Measurements from ENCODE around the gene MAML2.
"Not testable (repeated sequence)": the region's sequence is repeated elsewhere in the genome, so short reads cannot be mapped to it uniquely, and the experiment has no call there.

The MAML2 gene

DNA sequence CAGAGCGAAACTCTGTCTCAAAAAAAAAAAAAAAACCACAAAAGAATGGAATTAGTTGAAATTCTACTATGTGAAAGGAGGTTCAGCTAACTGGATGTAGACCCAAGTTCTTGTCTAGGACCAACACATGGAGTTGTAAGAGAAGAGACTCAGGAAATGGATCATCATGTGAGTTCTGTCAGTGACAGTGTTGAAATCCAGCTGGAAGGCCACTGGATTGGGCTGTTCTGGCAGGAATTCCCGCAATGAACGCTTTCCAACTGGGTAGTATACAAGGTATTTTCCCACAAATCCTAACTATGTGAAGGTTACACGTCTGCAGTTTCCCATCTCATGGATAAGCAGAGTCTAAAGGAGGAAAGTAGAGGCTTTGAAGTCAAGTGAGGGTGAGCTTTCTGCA lies 151.2 kb downstream of the MAML2 start:
- no peak overlapping the region for H3K4me3 ChIP-seq (ENCODE audit: low read depth, low read length)
- no peak for DNase-seq (ENCODE audit: low read depth, low spot score)
- in situ Hi-C loops (cut with HindIII; ENCODE audit: low sequenced_read_pairs) = no loop called here
- TF ChIP-seq, protein P1, sequence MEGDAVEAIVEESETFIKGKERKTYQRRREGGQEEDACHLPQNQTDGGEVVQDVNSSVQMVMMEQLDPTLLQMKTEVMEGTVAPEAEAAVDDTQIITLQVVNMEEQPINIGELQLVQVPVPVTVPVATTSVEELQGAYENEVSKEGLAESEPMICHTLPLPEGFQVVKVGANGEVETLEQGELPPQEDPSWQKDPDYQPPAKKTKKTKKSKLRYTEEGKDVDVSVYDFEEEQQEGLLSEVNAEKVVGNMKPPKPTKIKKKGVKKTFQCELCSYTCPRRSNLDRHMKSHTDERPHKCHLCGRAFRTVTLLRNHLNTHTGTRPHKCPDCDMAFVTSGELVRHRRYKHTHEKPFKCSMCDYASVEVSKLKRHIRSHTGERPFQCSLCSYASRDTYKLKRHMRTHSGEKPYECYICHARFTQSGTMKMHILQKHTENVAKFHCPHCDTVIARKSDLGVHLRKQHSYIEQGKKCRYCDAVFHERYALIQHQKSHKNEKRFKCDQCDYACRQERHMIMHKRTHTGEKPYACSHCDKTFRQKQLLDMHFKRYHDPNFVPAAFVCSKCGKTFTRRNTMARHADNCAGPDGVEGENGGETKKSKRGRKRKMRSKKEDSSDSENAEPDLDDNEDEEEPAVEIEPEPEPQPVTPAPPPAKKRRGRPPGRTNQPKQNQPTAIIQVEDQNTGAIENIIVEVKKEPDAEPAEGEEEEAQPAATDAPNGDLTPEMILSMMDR (IDR thresholded peaks at IDR 0.05; ENCODE audit: low read depth, low read length) = no peak

DNA sequence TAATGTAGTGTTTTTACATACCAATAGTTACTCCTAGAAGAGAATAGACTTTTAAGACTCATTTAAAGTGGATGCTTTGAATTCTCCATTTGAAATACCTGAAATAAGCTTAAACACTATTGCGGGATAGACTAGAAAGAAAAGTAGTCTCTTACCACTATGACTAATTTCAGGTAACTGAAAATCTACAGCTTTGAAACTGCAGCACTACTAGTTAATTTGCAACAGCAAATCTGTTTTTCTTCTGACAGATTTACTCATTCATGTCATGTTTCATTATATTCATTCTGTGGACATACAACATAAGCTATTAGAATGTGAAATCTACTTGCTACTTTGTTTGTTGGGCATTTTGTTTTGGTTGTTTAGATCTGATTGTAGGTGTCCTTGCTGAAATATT lies 153.6 kb downstream of the MAML2 start:
- TF ChIP-seq, protein P1 (IDR thresholded peaks at IDR 0.05; ENCODE audit: low read depth, low read length) = no peak
- H3K4me3 ChIP-seq (ENCODE audit: low read depth, low read length) = no peak overlapping the region
- DNase-seq (ENCODE audit: low read depth, low spot score) = no peak
- in situ Hi-C loops (cut with HindIII; ENCODE audit: low sequenced_read_pairs) = no loop called here

DNA sequence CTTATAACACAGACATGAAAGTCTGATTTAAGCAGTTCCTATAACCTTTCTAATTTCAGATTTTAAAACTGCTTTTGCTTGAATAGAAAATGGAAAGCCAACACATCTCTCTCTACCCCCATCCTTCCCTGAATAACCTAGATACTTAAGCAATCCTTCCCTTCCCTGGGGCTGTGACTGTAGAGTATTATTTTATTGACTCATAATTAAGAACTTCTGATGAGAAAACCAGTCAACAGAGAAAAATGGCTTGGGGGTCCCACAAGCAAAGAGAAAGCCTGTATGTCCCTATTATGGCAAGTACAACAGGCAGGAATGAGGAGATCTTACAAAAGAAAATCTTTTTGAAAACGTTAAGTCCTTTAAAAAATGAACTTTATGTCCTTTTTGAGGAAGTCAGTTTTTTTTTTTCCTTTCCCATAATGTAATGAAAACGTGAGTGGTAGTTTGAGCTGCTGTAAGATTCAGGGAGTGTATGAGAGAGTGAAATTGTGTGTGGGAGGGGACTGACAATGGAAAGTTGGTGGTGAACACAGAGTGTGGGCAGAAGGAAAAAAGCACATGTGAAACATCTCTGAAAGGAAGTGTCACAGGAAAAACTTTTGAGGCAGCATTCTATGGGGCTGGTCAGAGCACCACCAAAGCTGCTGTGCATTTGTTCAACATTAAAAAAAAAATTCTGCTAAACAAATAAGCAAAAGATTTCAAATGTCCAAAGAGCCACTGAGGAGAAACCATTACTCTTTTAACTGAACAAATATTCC lies 154.6 kb downstream of the MAML2 start:
- no peak overlapping the region for H3K4me3 ChIP-seq (ENCODE audit: low read depth, low read length)
- peak; percentile 79 for DNase-seq (ENCODE audit: low read depth, low spot score)
- TF ChIP-seq, protein P1 (IDR thresholded peaks at IDR 0.05; ENCODE audit: low read depth, low read length) = no peak
- in situ Hi-C loops (cut with HindIII; ENCODE audit: low sequenced_read_pairs) = no loop called here

DNA sequence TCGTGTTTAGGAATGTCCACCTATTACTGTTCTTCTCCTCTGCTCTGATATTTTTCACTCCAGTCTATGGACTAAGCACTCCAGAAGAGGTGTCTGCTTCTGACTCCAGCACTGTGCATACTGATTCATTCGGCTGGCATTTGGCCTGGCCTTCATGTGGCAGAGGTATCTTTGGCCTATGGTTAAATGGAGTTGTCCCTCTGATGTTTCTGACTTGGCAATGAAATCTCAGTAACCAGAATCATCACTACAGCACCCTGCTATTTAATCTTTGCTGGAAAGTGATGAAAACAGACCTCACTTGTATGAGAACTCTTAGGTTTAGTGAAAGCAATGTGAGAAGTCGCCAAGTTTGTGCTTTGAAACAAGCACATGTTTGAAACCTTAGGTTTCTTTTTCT lies 155.2 kb downstream of the MAML2 start:
- in situ Hi-C loops (cut with HindIII; ENCODE audit: low sequenced_read_pairs) = no loop called here
- TF ChIP-seq, protein P1 (IDR thresholded peaks at IDR 0.05; ENCODE audit: low read depth, low read length) = no peak
- peak; percentile 92 for DNase-seq (ENCODE audit: low read depth, low spot score)
- H3K4me3 ChIP-seq (ENCODE audit: low read depth, low read length) = no peak overlapping the region

DNA sequence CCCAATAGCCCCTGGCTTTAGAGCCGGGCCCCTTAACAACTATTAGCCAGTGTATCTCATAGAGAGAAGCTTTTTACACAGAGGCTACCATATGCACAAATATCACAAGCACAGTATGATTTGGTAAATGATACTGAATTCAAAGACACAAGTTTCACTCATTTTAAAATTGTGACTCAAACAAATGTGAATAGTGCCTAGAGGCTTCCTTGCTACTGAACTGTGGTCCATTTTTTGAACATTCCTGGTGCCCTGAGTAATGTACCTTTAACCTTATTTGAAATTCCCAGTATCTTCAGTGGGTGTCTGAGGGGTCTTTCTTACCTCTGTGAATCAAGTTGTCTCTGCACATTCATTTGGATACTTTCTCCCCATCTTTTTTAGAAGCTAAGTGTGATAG lies 156.2 kb downstream of the MAML2 start:
- H3K4me3 ChIP-seq (ENCODE audit: low read depth, low read length) = no peak overlapping the region
- TF ChIP-seq, protein P1 (IDR thresholded peaks at IDR 0.05; ENCODE audit: low read depth, low read length) = no peak
- DNase-seq (ENCODE audit: low read depth, low spot score) = no peak
- in situ Hi-C loops (cut with HindIII; ENCODE audit: low sequenced_read_pairs) = no loop called here

DNA sequence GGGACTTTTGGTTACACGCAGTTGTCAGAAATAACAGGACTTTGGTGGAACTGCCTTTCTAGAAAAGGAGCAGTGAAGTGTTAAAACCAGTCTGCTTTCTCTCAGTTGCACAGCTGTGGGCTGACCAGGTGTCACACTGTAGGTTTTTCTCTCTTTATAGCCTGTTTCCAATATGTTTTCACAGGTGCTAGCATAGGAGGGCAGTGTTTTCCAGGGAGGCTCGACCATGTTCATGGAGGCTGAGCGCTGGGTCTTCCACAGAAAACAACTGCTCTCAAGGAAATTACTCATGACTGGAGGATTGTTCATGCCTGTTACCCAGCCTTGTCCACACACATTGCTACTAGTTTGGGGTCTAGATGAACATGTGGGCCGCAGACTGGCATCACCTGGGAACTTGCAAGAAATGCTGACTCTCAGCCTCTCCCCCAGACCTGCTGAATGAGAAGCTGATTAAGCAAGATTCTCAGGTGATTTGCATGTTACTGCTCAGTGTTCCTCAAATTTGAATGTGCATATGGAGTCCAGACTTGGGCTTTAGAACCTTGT lies 157.7 kb downstream of the MAML2 start:
- DNase-seq (ENCODE audit: low read depth, low spot score) = no peak
- H3K4me3 ChIP-seq (ENCODE audit: low read depth, low read length) = no peak overlapping the region
- in situ Hi-C loops (cut with HindIII; ENCODE audit: low sequenced_read_pairs) = no loop called here
- TF ChIP-seq, protein P1 (IDR thresholded peaks at IDR 0.05; ENCODE audit: low read depth, low read length) = no peak

DNA sequence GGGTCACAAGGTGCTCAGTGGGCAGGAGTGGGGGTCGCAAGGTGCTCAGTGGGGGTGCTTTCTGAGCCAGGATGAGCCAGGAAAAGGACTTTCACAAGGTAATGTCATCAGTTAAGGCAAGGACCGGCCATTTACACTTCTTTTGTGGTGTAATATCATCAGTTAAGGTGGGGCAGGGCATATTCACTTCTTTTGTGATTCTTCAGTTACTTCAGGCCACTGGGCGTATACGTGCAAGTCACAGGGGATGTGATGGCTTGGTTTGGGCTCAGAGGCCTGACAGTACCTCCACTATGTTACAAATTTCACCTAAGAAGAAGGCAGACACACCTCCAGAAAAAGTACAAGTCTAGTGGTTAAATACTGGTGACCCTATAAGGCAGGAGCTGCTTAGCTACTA lies 162.1 kb downstream of the MAML2 start:
- DNase-seq (ENCODE audit: low read depth, low spot score); in situ Hi-C loops (cut with HindIII; ENCODE audit: low sequenced_read_pairs); H3K4me3 ChIP-seq (ENCODE audit: low read depth, low read length): not testable (repeated sequence)

All from astrocyte of the spinal cord (primary cell).